OCI-LY7 (cell line): ENCODE results near the gene SLC9C2. TPM values are rescaled to one million over a fixed set of nuclear protein-coding genes. Genes with fewer than 3 reads are reported as not detected.

Experiments
- BruUV-seq: library from RNA; stranded (reverse); fragments of 400-500 nt; replicated peaks from 2 replicates; lab custom pipeline; 2021; lab: Mats Ljungman, UMichigan
- CTCF ChIA-PET: fragments of 300-600 bp; sonication (Branson Sonifier 250); formaldehyde crosslinking; loops from one replicate; lab custom pipeline; 2022; ENCODE audit warnings: antibody characterized with exemption; ENCODE audit not compliant: unreplicated experiment; lab: Charles Lee
- POLR2A ChIA-PET: fragments of 300-600 bp; sonication (Branson Sonifier 250); formaldehyde crosslinking; loops from one replicate; lab custom pipeline; 2022; ENCODE audit warnings: antibody characterized with exemption; lab: Charles Lee
- DNase-seq: peaks from one replicate; pipeline ENCODE4 v3.0.0-alpha.2; 2015; ENCODE audit warnings: low spot score
- H2AFZ ChIP-seq: fragments of 200-600 bp; sonication (generic), shearing (Covaris generic); 2 replicates; pipeline ENCODE4 v1.6.1; 2014; ENCODE audit warnings: mild to moderate bottlenecking, antibody characterized with exemption, low read length, moderate library complexity
- H3K27ac ChIP-seq: fragments of 200-600 bp; sonication (generic); 2 replicates; pipeline ENCODE4 v1.5.1; 2014; ENCODE audit warnings: mixed run types, low read depth, mild to moderate bottlenecking, moderate library complexity, low read length, inconsistent platforms; ENCODE audit not compliant: poor library complexity, severe bottlenecking
- H3K36me3 ChIP-seq: fragments of 200-600 bp; sonication (generic); 2 replicates; pipeline ENCODE4 v1.6.1; 2014; ENCODE audit warnings: mild to moderate bottlenecking, antibody characterized with exemption, low read length, moderate library complexity, mixed read lengths; ENCODE audit not compliant: insufficient read depth
- H3K4me1 ChIP-seq: fragments of 200-600 bp; sonication (generic); 2 replicates; pipeline ENCODE4 v1.5.1; 2014; ENCODE audit warnings: mild to moderate bottlenecking, low read length; ENCODE audit not compliant: insufficient read depth, poor library complexity, severe bottlenecking
- H3K4me2 ChIP-seq: fragments of 200-600 bp; sonication (generic); 2 replicates; pipeline ENCODE4 v1.6.1; 2014; ENCODE audit warnings: mild to moderate bottlenecking, low read length
- H3K4me3 ChIP-seq: fragments of 200-600 bp; sonication (generic); 2 replicates; pipeline ENCODE4 v1.5.1; 2014; ENCODE audit warnings: mild to moderate bottlenecking, low read depth, low read length; ENCODE audit not compliant: poor library complexity, severe bottlenecking
- H3K79me2 ChIP-seq: fragments of 200-600 bp; sonication (generic); 2 replicates; pipeline ENCODE4 v1.6.1; 2016; ENCODE audit warnings: low read depth, mild to moderate bottlenecking, low read length, moderate library complexity, mixed read lengths; ENCODE audit not compliant: insufficient read depth
- H3K9me2 ChIP-seq: fragments of 200-600 bp; sonication (generic); 2 replicates; pipeline ENCODE4 v1.6.1; 2016; ENCODE audit warnings: mild to moderate bottlenecking, low read length, mixed read lengths; ENCODE audit not compliant: insufficient read depth
- H3K9me3 ChIP-seq: fragments of 200-600 bp; sonication (generic); 2 replicates; pipeline ENCODE4 v1.6.1; 2014; ENCODE audit warnings: mild to moderate bottlenecking, mixed run types, low read length, mixed read lengths
- H4K20me1 ChIP-seq: fragments of 200-600 bp; sonication (generic); 2 replicates; pipeline ENCODE4 v1.6.1; 2014; ENCODE audit warnings: mild to moderate bottlenecking, antibody characterized with exemption, low read length, moderate library complexity, mixed read lengths; ENCODE audit not compliant: insufficient read depth
- EZH2phosphoT487 ChIP-seq: fragments of 200-600 bp; sonication (generic); IDR thresholded peaks from 2 replicates; pipeline ENCODE4 v1.6.1; 2018; ENCODE audit warnings: low read depth, borderline replicate concordance, mild to moderate bottlenecking, mixed run types, antibody characterized with exemption, low read length, moderate library complexity, mixed read lengths
- intact Hi-C: fragments of 100-400 bp; cut with micrococcal nuclease; formaldehyde crosslinking; loops from one replicate; pipeline ENCODE4 v1.10.0; 2022; ENCODE audit not compliant: unreplicated experiment
- total RNA-seq, 2 experiments: library from RNA; depleted of rRNA in 1 of 2; stranded (reverse); fragments of >200 nt in 1 of 2; shearing (Covaris generic) in 1 of 2; gene quantifications; 2 replicates each; pipeline ENCODE4 v1.2.3, GENCODE V29; 2014 to 2022
- TF ChIP-seq, protein P1 (sequence below): fragments of 200-600 bp; sonication (generic); conservative IDR thresholded peaks from 2 replicates; pipeline ENCODE4 v1.5.1; 2014; ENCODE audit warnings: mild to moderate bottlenecking, antibody characterized with exemption, low read length, moderate library complexity, mixed read lengths

Gene SLC9C2
- total RNA-seq, 2 experiments from 2014 or later, result not detected

DNA sequence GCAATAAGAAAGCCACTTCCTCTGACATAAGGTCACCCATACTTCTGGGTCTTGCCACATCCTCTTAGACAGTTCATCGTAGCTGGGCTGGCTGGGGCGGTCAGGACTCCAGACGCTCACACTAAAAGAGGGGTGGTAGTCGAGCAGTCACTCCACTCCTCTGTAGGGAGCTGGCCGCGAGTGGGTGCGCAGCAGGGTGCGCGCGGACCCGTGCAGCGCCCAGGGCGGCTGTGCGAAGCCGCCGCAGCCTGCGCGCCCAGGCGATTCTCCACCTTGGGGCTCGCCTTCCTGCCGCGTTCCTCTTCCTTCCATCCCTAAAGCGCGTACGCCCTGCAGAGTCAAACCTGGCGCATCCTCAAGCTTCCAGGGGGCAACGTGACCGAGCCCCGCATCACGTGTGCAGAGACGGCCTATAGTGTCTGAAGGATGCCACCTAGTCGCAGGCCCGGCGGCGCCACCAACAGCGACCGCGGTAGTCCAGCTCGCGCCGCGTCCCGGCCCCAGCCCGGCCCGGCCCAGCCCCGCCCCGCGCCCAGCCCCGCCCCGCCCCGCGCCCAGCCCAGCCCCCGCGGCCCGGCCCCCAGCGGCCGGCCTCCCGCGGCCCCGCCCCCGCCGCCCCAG, 126.1 kb downstream of the SLC9C2 start:
- POLR2A ChIA-PET, result interaction anchor here (0.5 to 2.2 kb wide), 10 partner anchors 8 to 366 kb away, joined by 3 to 6 read pairs (median 3); partner anchors contain the start of genes CENPL, DARS2 and KLHL20
- 0 out of 2 replicates have a peak, but pooled peaks cover 5% of the 10 kb centered on the region for H3K9me3 ChIP-seq
- CTCF ChIA-PET, result interaction anchor here (0.5 to 0.6 kb wide), 2 partner anchors 14 to 460 kb away, joined by 3 to 6 read pairs; no protein-coding TSS in a partner anchor
- no peaks in the 10 kb centered on the region for H3K9me2 ChIP-seq
- peak overlapping the region; percentile 99 for H3K4me3 ChIP-seq
- peak overlapping the region; percentile 99 for H2AFZ ChIP-seq
- H3K4me1 ChIP-seq, result peaks cover 30% of the 10 kb centered on the region
- peak; percentile 95 for DNase-seq
- intact Hi-C loops, result loop anchor here (1.0 to 5.0 kb wide), 4 partner anchors 46 to 658 kb away; partner anchors contain the start of genes GAS5 and ZBTB37
- peaks cover 47% of the 10 kb centered on the region for H3K36me3 ChIP-seq
- H3K27ac ChIP-seq, result peak overlapping the region; percentile 63
- H3K79me2 ChIP-seq, result peaks cover 35% of the 10 kb centered on the region
- H4K20me1 ChIP-seq, result peaks cover 14% of the 10 kb centered on the region; the same call in 1 of the 2 replicates
- H3K4me2 ChIP-seq, result peak overlapping the region; percentile 99
- TSS peak; percentile 84 for BruUV-seq
- TF ChIP-seq, protein P1, sequence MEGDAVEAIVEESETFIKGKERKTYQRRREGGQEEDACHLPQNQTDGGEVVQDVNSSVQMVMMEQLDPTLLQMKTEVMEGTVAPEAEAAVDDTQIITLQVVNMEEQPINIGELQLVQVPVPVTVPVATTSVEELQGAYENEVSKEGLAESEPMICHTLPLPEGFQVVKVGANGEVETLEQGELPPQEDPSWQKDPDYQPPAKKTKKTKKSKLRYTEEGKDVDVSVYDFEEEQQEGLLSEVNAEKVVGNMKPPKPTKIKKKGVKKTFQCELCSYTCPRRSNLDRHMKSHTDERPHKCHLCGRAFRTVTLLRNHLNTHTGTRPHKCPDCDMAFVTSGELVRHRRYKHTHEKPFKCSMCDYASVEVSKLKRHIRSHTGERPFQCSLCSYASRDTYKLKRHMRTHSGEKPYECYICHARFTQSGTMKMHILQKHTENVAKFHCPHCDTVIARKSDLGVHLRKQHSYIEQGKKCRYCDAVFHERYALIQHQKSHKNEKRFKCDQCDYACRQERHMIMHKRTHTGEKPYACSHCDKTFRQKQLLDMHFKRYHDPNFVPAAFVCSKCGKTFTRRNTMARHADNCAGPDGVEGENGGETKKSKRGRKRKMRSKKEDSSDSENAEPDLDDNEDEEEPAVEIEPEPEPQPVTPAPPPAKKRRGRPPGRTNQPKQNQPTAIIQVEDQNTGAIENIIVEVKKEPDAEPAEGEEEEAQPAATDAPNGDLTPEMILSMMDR, result no peak
- no peak for TF ChIP-seq EZH2phosphoT487

GRCh38 chr1:173476197-173476664, 126.6 kb downstream of the SLC9C2 start:
- no peaks in the 10 kb centered on the region for H3K9me2 ChIP-seq
- TF ChIP-seq, protein P1, result no peak
- TF ChIP-seq EZH2phosphoT487, result no peak
- H3K36me3 ChIP-seq, result peaks cover 46% of the 10 kb centered on the region
- peaks cover 30% of the 10 kb centered on the region for H3K4me1 ChIP-seq
- intact Hi-C loops, result loop anchor here (2.0 to 5.0 kb wide), 2 partner anchors 45 to 391 kb away; partner anchors contain the start of genes GAS5 and ZBTB37
- 0 out of 2 replicates have a peak, but pooled peaks cover 7% of the 10 kb centered on the region for H3K9me3 ChIP-seq
- H2AFZ ChIP-seq, result peak overlapping the region; percentile 99
- no TSS peak for BruUV-seq
- peaks cover 14% of the 10 kb centered on the region; the same call in 1 of the 2 replicates for H4K20me1 ChIP-seq
- ChIA-PET POLR2A (interaction anchor here (0.6 to 2.2 kb wide), 10 partner anchors 9 to 1759 kb away, joined by 3 to 6 read pairs (median 3); partner anchors contain the start of genes CENPL, DARS2, KLHL20 and ZBTB37), CTCF (interaction anchor here (0.5 kb wide), 1 partner anchor 461 kb away, joined by 6 read pairs; no protein-coding TSS in a partner anchor)
- H3K79me2 ChIP-seq, result peaks cover 35% of the 10 kb centered on the region
- peak overlapping the region; percentile 99 for H3K4me3 ChIP-seq
- peak; percentile 5 for DNase-seq
- H3K27ac ChIP-seq, result peak overlapping the region; percentile 63
- H3K4me2 ChIP-seq, result peak overlapping the region; percentile 99
